GOT3 (cell line): ENCODE results near the gene ZNF205.
"Not testable (repeated sequence)": the region's sequence is repeated elsewhere in the genome, so short reads cannot be mapped to it uniquely, and the experiment has no call there.

Experiments used
- DNase-seq: peaks from one replicate; lab custom pipeline; 2025; ENCODE audit warnings: mixed read lengths; lab: John Stamatoyannopoulos, UW

The ZNF205 gene

DNA sequence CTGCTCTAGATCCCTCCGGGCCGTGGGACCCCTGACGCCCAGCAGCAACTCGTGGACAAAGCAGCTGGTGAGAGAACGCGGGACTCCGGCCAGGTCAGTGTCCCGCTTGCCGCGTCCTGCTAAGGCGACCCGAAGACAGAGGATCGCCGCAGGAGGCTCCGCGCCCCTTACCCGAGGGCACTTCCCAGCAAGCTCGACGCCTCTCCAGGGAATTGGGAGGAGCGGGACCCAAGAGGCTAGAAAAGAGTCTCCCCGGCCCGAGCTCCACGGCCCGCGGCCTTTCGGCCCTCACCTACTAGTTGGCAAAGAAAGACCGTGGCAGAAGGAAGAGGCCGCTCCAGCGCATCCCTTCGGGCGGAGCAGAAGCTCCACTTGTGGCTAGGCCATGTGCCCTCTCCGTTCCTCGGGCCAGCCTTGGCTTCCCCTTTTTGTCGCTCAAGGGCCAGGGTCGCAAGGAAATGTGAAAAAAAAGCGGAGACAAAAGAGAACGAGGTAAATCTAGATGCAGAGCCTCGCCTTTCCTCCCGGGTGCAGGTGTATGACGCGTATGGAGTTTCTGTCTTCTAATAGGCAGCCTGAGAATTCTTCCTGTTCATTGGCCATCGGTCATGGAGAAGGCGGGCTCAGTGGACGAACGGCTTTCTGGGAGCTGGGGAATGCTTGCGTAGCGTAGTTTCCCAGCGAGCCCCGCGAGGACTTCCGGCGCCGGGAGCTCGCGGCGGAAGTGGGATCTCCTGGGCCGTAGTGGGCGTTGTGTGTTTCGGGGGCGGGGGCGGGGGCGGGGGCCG is 22.1 kb downstream of the ZNF205 start, which contains the start of gene ZNF213:
ZNF213 (plus strand) TSS at position 692 of the 788 bp plus-strand sequence. CDS start 2,252 bp downstream, outside the sequence.
- peak; percentile 89 for DNase-seq

DNA sequence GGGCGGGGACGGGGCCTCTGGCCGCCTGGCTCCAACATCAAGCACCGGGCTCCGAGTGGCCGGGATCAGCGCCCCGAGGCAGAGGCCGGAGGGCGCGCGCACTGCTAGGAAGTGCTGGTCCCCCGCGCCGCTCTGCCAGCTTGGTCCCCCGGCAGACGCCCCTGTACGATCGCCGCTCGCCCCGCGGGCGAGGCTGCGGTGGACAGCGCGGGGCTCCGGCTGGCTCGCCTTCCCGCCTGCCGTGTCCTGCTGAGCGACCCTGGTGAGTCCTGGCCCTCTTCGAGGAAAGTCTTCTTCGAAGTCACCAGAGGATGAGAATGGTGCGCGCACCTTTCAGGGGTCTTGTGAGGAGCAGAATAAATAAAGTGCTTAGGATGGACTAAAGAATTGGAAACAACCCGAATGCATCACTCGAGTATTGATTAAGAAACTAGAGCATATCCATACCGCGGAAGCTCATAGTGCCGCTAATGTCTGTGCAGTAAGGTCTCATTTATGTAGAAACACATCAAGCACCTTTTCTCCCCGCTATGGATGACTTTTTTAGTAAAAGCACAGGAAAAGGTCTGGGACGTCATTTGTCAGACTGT is 22.8 kb downstream of the ZNF205 start:
- DNase-seq: no peak

DNA sequence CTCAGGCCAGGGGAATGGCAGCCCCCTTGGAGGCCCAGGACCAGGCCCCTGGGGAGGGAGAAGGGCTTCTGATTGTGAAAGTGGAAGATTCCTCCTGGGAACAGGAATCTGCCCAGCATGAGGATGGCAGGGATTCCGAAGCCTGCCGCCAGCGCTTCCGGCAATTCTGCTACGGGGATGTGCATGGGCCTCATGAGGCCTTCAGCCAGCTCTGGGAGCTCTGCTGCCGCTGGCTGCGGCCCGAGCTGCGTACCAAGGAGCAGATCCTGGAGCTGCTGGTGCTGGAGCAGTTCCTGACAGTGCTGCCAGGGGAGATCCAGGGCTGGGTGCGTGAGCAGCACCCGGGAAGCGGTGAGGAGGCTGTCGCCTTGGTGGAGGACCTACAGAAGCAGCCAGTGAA is 24.9 kb downstream of the ZNF205 start:
- DNase-seq: no peak

DNA sequence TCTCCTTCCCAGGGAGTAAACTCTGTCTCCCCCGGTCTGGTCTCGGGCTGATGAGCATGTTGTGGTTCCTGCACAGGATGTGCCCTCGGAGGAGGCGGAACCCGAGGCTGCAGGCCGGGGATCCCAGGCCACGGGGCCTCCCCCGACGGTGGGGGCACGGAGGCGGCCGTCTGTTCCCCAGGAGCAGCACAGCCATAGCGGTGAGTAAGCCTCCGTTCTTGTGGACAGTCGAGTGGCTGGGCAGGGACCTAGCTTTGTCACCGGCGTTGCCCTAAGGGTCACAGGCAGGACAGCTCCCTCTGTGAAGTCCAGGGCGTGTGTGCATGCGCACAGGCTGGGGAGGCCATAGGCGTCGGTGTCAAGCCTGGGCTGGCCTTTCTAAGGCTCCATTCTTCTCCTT is 26.0 kb downstream of the ZNF205 start:
- DNase-seq: no peak

DNA sequence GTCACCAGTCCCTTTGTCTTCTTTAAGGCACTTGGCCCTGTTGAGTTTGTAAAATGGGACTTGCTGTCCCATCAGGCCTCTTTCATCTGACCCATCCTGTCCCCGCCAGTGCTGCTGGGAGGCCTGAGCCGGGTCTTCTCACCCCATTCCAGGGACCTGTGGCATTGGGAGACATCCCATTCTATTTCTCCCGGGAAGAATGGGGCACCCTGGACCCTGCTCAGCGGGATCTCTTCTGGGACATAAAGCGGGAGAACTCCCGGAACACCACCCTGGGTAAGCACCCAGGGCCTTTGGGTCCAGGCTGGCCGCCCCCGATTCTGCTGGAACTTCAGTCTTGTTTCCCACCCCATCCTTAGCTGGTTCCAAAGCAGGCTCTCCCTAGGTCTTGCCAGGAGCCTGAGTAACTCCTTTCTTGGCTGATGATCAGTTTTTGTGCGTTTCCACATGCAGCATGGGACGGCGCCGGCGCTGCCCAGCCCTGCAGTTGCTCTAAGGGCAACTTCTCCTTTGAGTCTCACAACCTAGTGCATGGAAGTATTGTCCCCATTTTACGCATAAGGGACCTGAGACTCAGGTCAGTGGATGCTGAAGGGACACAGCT is 26.5 kb downstream of the ZNF205 start:
- no peak for DNase-seq

DNA sequence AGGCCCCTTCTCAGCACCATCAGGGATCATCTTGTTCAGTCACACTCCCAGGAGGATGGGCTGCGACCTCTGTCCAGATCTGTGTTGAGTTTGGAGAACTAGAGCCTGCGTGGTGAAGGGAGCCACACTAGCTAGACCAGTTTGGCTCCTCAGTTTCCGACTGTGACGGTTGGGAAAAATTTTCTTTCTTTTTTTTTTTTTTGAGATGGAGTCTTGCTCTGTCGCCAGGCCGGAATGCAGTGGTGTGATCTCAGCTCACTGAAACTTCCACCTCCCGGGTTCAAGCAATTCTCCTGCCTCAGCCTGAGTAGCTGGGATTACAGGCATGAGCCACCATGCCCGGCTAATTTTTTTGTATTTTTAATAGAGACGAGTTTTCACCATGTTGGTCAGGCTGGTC is 27.2 kb downstream of the ZNF205 start:
- DNase-seq: not testable (repeated sequence)

DNA sequence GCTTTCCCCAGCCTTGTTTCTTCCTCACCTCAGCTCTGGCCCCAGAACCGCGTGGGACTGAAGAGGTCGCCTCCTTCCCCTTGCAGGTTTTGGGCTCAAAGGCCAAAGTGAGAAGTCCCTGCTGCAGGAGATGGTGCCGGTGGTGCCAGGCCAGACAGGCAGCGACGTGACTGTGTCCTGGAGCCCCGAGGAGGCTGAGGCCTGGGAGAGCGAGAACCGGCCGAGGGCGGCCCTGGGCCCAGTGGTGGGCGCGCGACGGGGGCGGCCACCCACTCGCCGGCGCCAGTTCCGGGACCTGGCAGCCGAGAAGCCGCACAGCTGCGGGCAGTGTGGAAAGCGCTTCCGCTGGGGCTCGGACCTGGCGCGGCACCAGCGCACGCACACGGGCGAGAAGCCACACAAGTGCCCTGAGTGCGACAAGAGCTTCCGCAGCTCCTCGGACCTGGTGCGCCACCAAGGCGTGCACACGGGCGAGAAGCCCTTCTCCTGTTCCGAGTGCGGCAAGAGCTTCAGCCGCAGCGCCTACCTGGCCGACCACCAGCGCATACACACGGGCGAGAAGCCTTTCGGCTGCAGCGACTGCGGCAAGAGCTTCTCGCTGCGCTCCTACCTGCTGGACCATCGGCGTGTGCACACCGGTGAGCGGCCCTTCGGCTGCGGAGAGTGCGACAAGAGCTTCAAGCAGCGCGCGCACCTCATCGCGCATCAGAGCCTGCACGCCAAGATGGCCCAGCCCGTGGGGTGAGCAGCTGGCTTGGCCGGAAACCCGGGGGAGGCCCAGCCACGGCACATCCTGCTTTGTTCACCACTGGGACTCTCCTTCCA is 28.4 kb downstream of the ZNF205 start:
- no peak for DNase-seq

DNA sequence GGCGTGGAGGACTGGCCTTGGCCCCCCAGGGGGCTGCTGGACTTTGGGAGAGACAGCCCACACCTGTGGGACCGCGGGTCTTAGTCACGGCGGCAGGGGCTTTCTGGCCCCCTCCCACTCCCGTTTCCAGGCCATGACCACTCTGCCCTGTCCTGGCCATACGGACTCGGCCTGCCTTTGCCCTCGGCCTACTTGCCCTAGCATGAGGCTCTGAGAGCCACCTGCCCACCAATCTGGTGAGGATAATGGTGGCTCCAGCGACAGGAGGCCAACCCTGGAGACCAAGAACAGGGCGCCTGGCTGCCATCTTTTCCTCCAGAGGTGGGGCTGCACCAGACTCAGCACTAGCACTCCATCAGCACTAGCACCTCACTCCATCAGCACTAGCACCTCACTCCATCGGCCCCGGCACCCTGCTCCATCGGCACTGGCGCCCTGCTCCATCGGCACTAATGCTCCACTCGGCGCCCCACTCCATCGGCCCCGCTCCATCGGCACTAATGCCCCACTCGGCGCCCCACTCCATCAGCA is 29.5 kb downstream of the ZNF205 start:
- DNase-seq: no peak

DNA sequence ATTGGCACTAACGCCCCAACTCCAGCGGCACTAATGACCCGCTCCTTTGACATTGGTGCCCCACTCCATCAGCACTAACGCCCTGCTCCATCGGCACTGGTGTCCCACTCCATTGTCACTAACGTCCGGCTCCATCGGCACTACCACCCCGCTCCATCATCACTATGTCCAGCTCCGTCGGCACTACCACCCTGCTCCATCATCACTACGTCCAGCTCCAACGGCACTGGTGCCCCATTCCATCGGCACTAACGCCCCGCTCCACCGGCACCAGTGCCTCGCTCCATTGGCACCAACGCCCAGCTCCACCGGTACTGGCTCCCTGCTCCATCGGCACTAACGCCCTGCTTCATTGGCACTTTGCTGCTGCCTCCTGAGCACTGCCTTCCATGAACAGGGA is 29.9 kb downstream of the ZNF205 start:
- no peak for DNase-seq

DNA sequence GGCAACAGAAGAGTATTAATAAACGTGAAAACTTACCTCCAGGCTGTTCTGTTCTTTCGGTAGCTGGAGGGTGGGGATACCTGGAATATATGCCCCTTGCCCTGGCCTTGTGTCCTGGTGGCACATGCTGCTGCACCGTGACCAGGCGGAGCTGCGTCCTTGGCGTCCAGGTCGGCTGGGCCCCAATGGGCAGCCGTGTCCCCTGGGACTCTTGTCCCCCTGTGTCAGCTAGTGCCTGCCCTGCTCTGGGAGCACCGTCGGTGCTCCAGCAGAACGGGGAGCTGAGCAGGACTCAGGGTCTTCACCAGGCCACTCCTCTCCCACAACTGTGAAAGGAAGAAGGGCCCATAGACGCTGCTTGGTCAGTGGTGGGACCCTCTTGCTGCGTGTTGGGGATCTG is 30.4 kb downstream of the ZNF205 start:
- no peak for DNase-seq

DNA sequence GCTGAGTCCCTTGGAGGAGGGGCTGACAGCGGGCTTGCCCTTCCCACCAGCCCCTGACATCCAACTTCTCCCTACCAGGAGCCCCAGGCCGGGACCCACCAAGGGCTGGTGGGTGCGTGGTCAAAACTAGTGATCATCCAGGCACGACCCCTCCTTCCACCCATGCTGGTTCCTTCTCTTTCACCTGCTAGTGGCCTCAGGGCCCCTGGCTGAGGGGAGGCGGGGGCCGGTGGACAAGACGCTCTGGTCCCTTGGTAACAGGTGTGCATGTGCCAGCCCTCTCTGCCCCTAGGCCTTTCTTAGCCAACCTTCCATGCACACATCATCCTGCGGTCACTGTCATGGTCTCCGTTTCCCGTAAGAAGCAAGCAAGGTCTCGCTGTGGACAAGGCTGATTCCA is 30.8 kb downstream of the ZNF205 start:
- no peak for DNase-seq

DNA sequence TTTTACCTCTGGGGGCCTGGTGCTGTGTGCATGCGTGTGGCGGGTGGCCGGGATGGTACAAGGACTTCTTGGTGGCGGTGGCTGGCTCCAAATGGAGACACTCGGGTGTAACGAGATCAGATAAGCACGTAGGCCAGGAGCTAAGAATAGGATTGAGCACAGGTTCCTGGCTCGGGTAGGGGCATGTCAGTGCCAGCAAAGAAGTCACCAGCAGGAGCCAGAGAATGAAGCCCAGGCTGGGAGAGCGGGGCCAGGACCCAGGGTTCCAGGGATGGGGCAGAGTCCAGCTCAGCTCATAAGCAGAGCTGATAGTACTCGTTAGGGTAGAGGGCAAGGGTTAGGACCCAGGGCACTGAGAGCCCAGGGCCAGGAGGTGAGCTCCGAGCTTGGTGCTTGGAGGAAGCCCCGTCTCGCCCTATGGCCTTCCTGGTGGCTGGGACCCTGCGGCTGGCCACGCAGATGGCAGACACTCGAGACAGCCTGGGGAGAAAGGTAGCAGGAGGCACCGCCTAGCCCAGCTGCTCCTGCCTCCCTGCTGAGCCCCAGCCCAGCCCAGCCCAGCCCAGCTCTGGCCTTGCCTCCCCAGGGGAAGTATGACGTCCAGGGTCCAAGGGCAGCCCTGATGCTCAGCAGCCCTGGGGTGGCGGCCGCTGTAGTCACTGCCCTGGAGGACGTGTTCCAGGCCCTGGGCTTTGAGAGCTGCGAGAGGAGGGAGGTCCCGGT is 31.4 kb downstream of the ZNF205 start:
- no peak for DNase-seq

DNA sequence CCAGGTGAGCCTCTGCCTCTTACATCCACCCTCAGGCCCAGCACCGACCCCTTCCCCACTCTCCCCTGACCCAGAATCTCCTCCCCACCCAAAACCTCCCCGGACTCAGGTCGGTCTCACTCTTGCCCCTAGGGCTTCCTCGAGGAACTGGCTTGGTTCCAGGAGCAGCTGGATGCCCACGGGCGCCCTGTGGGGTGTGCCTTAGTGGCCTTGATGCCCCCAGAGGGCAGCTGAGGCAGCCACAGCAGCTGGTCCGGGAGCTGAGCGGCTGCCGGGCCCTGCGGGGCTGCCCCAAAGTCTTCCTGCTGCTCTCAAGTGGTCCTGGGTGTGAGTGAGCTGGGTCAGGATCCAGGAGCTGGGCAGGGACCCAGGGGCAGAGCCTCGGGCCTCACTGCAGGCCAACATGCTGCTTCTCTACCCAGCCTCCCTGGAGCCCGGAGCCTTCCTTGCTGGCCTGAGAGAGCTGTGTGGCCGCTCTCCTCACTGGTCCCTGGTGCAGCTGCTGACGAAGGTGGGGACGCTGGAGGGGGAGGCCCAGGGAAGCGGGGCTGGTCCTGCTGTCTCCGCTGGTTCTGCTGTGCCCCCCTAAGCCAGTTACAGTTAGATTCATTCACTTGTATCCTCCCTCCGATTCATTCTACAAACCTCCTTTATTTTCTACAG is 32.1 kb downstream of the ZNF205 start:
- DNase-seq: no peak

DNA sequence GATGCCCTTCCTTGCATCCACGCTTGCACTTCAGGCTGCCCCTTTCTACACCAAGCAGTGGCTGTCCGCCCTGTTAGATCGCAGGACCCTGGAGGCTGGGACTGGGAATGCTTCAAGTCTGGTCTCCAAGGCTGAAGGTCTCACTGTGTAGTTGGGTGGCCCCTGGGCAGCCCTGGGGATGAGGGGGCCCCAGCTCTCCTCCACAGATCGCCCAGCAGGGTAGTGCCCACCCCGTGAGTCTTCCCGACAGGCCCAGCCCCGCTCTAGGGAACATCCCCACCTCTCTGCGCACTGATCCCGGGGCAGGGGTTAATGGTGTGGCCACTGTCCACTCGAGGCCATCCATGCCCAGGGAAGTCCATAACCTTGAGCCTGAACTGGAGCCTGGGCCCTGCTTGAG is 32.8 kb downstream of the ZNF205 start:
- no peak for DNase-seq

DNA sequence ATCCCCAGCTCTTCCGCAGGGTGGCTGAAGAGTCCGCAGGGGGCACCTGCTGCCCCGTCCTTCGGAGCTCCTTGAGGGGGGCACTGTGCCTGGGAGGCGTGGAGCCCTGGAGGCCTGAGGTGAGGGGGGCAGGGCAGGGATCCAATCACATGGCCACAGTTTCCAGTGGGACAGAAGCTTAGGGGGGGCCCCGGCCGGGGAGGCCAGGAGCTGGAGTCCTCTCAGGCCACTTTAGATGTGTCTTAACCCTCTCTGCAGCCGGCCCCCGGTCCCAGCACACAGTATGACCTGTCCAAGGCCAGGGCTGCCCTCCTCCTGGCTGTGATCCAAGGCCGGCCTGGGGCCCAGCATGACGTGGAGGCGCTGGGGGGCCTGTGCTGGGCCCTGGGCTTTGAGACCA is 33.3 kb downstream of the ZNF205 start:
- no peak for DNase-seq

DNA sequence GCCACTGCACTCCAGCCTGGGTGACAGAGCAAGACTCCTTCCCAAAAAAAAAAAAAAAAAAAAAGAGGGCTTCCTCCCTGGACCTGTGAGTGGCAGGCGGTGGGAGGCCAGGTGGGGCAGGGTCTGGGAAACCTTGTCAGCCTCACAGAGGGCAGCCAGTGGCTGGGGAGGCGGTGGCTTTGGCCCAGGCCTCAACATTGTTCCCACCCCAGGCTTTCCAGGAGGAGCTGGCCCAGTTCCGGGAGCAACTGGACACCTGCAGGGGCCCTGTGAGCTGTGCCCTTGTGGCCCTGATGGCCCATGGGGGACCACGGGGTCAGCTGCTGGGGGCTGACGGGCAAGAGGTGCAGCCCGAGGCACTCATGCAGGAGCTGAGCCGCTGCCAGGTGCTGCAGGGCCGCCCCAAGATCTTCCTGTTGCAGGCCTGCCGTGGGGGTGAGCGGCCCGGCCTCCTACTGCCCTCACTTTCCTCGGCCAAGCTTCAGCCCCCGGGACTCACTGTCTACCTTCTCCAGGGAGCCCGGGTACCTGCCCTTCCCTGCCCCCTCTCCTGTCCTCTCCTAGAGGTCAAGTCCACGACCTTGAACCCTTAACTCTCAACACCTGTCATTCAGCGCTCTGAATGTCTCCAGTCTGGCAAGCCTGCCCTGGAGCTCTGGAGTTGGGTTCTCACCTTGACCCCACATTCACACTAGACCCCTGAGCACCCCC is 34.8 kb downstream of the ZNF205 start:
- DNase-seq: no peak

DNA sequence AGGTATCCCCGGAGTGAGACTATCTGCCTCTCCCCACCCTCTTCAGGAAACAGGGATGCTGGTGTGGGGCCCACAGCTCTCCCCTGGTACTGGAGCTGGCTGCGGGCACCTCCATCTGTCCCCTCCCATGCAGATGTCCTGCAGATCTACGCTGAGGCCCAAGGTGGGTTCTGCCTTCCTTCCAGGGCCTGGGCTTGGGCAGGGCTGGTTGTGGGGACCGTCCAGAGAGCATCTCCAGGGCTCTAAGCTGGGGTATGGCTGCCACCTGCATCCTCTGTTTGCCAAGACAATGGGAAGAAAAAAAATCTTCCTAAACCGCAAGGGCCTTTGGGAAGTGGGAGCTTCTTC is 35.3 kb downstream of the ZNF205 start:
- no peak for DNase-seq

DNA sequence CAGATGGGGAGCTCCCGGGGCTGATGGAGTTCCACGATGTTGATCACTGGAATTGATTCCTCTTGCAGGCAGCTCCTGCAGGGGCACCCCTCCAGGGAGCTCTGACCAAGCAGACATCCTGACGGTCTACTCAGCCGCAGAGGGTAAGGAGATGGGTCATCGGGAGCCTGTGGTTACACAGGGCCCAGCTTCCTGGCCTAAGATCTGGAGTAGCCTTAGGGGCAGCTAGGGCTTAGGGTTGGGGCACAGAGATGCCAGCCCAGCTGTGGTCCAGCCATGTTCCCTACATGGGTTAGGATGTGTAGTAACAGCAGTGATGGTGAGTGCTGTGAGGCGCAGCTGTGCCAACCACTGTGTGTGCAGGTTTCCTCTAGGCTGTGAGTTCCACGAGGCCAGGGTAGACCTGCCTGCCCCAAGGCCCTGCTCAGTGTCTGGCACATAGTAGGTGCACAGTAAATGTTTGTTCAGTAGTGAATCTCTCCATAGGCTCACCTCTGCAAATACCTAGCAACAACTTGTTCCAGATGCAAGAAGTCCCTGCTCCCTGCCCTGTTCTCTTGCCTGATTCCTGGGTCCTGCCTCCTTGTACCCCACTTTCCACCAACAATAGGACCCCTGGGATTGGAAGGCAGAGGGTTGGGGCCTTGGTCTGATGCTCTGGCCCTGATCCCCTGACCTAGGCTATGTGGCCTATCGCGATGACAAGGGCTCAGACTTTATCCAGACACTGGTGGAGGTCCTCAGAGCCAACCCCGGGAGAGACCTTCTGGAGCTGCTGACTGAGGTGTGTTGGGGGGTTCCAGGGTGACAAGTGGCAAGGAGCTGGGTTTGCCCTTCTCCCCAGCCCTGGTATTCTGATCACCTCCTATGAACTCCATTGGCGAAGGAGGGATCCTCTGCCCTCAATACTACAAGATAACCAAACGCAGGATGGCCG is 36.1 kb downstream of the ZNF205 start:
- no peak for DNase-seq

DNA sequence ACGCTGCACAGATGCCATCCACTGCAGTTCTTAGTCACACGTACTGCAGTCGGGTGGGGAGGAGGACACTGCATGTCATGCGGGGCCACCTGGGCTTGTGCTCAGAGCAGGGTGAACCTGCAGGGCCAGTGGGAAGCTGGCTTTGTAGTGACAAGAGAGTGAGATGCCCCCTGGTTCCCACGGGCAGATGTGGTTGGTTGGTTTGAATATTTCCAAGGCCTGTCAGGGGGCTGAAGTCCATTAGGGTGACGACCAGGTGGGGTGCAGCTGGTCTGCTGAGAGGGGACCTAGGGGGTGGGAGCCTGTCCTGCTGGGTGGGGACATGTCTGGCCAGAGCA is 36.8 kb downstream of the ZNF205 start:
- no peak for DNase-seq
